Spleen (tissue), 11 donors: ENCODE measurements around the gene GNAI1. TPM values are rescaled to one million over a fixed set of nuclear protein-coding genes. Genes with fewer than 3 reads are reported as not detected.

Experiments used
- polyA plus RNA-seq, 3 donors: library from polyadenylated mRNA; stranded (reverse); fragments of 200-250 nt; gene quantifications; one replicate each; pipeline ENCODE4 v1.2.1, GENCODE V29; 2013
- small RNA-seq, 4 donors: library from RNA; depleted of rRNA; stranded (forward); fragments of <200 nt; gene quantifications; one replicate each; pipeline ENCODE3, GENCODE V24; 2016
- total RNA-seq, 7 donors: library from RNA; depleted of rRNA in 3 of 7; stranded (reverse); fragments of >200 nt in 3 of 7; fragmentation: NEBNext Ultra II Directional in 4 of 7; extraction: Animal tissue kit (Norgen Biotek cat#: 25700) in 4 of 7; gene quantifications; one replicate each; pipeline versions ENCODE4 v1.1.0 to v1.2.1, GENCODE V29; 2016 to 2021
- donor health status: healthy with polysubstance abuse.
- donor health status: DM: no; HTN: no; CAD: no; lungs with moderate emphysema.
- donor health status: DM: no; HTN: no; CAD: no.
- donor health status: Bipolar disorder and iron deficiency.
- donor health status: healthy.
- donor health status: DM: no; HTN: no; CAD: no.
- donor health status: DM: yes; HTN: yes; CAD: no.

The GNAI1 gene
- total and polyA plus RNA-seq, 10 donors = 2.5 to 16.3 (median 12.2) TPM

Small RNA genes within 50 kb of the gene (small RNA-seq; reads per million reads assigned to genes)
- gene RN7SL869P = 0 reads per million in 4 donors
